GM21717 (cell line): ENCODE results near the gene CD40LG.

ENCODE experiments used
- ATAC-seq: cut with Tn5 transposase; IDR thresholded peaks from one replicate; pipeline ENCODE4 v1.9.1; 2021; ENCODE audit warnings: mild to moderate bottlenecking, moderate library complexity; ENCODE audit not compliant: unreplicated experiment

Gene CD40LG

DNA sequence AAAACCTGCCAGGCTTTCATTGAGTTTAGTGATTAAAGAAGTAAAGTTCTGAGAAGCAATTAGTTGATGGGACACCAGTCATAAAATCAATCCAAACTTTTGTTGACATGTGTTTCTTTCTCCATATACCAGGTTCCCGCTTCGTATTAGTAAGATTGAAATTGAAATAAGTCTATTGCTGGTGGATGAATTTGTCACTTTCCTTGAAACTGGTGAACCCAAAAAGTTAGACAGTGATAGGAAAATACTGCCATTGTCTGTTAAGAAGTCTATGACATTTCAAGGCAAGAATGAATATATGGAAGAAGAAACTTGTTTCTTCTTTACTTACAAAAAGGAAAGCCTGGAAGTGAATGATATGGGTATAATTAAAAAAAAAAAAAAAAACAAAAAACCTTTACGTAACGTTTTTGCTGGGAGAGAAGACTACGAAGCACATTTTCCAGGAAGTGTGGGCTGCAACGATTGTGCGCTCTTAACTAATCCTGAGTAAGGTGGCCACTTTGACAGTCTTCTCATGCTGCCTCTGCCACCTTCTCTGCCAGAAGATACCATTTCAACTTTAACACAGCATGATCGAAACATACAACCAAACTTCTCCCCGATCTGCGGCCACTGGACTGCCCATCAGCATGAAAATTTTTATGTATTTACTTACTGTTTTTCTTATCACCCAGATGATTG is at the start of gene CD40LG:
Gene CD40LG (plus strand): TSS at position 482 of the 684 bp plus-strand sequence. CDS start 91 bp downstream, at position 573.
- no peak for ATAC-seq

GRCh38 chrX:136598631-136599030 is 49.3 kb upstream of the CD40LG start:
- no peak for ATAC-seq

DNA sequence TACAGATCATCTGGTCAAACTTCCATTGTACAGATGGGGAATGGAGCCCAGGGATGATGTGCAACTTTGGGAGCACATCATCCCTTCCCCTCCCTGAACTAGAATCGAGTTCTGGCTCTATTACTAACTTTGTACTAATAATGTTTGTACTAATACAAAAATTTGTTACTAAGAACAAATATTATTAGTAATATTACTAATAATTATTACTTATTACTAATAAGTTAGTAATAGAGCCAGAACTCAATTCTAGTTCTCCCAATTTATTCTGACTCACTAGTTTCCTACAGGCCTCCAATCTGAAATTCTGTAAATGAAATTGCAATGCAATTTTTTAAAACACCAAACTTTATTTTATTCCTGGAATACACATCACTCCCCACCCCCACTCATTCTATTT is 47.9 kb upstream of the CD40LG start:
- ATAC-seq = no peak

DNA sequence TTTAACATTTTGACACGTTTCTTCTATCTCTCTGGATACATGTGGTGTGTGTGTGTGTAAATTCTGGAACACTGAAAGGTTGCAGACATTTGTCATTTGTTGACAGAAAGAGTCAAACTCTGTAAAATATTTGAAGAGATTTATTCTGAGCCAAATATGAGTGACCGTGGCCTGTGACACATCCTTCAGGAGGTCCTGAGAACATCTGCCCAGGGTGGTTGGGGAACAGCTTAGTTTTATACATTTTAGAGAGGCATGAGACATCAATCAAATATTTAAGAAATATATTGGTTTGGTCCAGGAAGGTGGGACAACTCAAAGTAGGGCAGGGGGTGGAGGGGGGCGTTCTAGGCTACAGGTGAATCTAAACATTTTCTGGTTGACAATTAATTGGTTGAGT is 40.7 kb upstream of the CD40LG start:
- no peak for ATAC-seq

DNA sequence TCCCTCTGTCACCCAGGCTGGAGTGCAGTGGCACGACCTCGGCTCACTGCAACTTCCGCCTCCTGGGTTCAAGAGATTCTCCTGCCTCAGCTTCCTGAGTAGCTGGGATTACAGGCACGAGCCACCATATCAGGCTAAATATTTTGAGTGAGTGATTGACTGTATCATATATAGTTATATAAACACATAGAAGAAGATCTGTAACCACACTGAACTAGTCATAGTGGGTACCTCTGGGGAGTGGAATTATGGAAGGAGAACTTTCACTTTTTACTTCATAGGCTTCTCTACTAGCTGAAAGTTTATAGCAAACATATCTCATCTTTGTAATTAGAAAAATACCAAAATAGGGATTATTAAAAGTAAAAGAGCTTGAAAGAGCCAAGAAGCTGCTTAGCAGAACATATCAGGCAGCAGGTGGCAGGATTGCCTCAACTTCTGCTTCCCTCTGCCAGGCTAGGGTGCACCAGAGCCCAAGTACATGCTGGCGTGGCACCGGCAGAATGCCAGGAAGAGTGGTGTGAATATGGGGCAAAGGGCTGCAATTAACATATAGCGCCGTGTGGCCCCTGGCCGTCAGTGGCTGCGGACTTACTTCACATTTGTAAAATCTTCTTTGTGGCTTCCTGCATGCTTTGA is 39.5 kb upstream of the CD40LG start:
- ATAC-seq = peak; percentile 74

DNA sequence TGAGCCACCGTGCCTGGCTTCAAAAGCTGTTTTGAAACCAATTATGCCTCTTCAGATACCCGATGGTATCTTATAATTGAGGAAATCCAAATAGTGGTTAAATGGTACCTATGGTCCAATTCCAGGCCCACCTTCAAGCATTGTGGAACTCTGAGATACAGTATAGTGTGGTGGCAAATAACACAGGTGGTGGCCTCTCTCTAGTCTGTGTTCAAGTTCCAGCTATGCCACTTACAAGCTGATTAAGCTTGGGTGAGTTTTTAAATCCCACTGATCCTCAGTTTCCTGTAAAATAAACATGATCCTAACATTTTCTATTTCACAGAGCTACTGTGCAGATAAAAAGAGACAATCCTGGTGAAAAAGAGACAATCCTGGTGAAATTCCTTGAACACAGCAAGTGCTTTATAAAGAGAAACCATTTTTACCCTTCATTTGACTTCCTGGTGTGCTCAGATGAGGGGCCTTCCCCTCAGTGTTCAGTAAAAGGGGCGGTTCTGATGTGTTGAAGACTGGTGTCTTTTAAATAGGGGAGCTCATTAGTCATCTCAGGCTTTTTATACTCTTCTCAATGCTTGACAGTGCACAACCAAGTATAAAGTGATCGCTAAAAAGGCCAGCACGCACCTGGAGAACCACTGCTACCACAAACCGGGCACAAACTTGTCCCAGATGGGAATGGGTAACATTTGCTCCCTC is 30.8 kb upstream of the CD40LG start:
- ATAC-seq = peak; percentile 79

DNA sequence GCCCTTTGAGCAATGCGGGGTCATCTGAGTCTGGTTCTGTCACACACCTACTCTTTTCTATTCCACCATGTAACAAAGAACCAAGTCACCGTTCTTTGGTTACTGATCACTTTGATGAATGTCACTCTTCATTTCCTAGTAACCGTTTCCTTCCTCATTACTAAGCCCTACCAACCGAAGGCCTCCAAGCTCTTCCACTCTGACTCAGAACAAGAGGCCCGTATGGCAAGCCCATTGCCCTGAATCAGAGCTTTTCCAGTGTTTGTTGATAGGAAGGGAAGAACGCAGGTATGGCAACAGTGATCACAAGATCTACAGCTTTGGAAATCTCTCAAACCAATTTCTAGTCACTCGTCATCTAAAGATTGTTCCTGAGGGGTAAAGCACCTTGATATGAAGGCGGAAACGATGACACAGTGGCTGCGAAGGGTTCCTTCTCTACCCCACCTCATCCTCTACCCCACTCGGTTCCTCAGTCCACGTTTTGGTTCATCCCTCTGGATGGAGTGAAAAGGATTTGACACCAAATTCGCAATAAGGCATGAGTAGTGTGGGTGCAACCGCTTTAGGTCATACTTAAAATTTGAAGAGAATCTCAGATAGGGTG is 28.0 kb upstream of the CD40LG start:
- no peak for ATAC-seq

DNA sequence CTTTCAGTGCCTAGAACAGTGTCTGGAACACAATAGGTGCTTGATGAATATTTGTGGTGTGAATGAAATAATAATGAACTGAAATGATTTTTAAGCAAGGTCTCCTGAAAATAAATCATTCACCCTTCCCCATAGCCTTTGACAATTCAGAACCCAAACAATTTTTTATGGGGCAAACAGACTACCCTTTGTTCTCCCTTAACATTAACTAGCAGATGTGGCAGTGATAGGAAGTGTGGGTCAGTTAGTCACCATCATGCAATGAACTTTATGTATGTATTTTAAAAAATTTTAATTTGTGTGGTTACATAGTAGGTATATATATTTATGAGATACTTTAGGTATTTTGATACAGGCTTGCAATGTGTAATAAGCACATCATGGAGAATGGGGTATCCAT is 27.2 kb upstream of the CD40LG start:
- no peak for ATAC-seq

DNA sequence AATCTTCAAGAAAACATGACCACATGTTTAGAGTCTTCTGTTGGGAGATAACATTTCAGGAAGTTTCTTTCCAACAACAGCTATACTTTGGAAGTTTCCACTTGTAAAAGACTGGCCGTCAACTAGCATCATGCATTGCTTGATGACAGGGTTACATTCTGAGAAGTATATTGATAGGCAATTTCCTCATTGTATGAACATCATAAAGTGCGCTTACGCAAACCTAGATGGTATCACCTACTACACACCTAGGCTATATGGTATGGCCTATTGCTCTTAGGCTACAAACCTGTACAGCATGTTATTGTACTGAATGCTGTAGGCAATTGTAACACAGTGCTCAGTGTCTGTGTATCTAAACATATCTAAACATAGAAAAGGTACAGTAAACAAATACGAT is 25.4 kb upstream of the CD40LG start:
- ATAC-seq = no peak

- no peak for ATAC-seq
Observed at GRCh38 chrX:136623396-136623795, 24.6 kb upstream of the CD40LG start.

DNA sequence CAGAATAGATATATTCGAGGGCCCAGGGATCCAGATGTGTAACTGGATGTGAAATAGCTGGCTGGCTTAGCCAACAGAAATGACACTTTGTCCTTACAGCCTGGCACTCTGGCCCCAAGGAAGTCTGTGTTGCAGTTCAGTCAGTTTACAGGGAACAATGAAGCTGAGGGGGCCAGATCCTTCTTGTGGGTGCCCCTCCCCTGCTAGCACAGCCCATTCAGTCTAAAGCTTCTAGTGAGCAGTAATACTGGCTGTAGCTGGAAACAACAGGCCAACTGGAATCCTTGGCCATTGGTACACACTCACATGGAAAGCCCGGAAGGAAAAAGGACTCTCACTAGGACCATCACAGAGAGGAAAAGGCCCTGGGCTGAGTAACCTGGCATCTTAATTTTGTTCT is 22.7 kb upstream of the CD40LG start:
- ATAC-seq = no peak

GRCh38 chrX:136626237-136626636 is 21.7 kb upstream of the CD40LG start:
- no peak for ATAC-seq

DNA sequence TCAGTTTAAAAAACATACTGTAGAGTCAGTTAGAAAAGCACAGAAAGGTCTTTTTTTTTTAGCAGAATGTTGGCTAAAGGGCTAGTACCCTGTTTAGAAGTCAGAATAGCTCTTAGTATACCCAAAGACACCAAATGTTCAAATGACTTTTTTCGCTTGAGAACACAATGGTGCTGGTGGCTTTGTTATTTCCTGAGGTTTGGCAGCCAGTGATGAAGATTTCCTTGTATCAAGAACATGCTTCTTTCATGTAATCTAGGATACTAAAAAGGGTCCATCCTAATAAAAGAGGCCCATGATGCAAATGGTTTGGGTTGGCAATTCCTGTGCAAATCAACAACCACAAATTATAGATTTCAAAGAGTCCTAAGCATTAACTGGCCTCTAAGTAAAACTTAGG is 21.1 kb upstream of the CD40LG start:
- ATAC-seq = no peak

GRCh38 chrX:136627409-136627808 is 20.5 kb upstream of the CD40LG start:
- ATAC-seq = no peak

- ATAC-seq = no peak
Observed at GRCh38 chrX:136629084-136629750, 18.7 kb upstream of the CD40LG start.

DNA sequence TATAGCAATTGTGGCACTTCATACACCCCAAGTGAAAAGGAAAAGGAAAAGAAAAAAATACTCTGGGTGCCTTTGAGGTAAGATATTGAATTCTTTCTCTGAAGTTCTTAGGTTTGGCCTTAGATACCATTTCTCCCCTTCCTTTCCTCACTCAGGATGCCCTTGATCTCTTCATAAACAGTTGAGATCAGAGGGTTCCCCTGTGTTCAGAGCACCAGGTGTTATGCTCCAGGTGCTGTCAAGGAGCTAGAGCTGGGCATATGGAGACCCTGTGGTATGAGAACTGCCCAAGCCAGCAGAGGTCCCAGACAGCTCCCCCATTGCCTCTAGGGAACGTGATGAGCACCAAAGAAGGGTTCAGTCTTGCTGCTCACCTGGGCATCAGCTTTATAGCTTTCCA is 17.1 kb upstream of the CD40LG start:
- no peak for ATAC-seq

GRCh38 chrX:136635235-136635634 is 12.7 kb upstream of the CD40LG start:
- peak; percentile 75 for ATAC-seq

DNA sequence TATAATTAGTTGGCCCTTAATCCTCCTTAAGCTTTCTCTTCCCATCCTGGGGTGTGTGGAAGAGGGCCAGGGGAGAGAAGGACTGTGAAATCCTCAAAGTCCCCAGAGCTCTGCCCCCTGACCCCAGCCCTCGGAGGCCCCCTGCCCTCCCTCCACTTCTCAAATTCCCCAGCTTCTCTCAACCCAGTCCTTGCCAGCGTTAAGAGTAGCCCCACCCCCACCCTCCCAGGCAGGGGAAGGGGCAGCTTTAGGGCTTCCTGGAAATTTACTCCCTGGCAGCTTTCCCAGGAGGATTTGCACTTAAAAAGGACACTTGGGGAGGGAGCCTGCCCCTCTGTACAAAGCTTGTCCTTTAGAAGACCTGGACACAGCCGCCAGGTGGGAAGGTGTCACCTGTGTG is 11.8 kb upstream of the CD40LG start:
- no peak for ATAC-seq

DNA sequence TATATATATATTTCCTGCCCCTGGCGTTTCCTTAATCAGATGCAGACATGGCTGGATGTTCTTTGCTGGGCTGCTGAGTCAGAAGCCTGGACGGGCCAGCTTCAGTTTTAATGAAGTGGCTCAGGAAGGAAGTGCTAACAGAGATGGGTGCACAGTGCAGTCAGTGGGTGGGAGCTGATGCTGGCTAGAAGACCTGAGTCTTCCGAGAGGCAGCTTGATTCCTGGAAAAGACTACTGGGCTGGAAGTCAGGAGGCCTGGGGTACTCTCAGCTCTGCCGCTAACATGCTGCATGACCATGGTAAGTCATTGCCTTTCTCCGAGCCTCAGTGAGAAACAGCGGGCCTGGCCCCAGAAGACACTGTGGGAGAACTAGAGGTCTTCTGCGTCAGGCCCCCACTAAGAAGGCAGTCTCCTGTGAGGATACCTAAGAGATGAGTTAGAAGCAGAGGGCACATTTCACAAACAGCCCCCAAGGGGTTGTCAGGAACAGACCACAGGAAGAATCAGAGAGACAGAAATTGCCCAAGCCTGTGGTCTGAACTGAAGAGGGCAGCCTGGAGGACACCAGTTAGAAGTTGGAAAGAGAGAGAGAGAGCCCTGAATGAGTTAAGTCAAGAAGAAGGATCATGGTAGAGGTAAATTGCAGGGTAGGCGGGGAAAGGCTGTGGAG is 8.3 kb upstream of the CD40LG start:
- ATAC-seq = no peak

DNA sequence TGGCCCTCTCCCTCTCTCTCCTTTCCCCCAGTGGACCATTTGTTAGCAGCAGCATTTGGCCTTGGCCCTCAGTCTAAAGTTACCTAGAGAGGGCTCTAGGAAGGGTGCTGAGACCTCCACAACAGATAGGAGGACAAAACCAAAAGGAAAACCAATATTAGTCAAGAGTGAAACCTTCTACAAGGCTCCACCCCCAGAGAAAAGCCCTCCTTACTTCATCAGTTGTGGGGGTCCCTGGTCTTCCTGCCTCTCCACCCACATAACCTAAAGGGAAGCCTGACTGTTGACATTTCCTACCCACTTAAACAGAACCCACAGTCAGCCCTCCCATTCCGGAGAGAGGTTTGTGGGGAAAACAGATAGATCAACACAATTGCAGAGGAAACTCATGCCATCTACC is 4.7 kb upstream of the CD40LG start:
- no peak for ATAC-seq
